Uterus (tissue), 2 donors: ENCODE measurements around the gene NEDD4L.

Experiments used
- POLR2A ChIP-seq, 2 donors: fragments of 450-650 bp; IDR thresholded peaks; one replicate each; pipeline ENCODE4 v1.6.1; 2016; ENCODE audit warnings: antibody characterized with exemption in 2 of 2, mild to moderate bottlenecking in 1 of 2, moderate library complexity in 1 of 2
- TF ChIP-seq, protein P1 (sequence below), 4 experiments: fragments of 200-600 bp in 2 of 4; fragments of 450-650 bp in 2 of 4; sonication (generic) in 2 of 4; IDR thresholded peaks; one replicate each; pipeline ENCODE4 v1.5.1; 2016 to 2019; ENCODE audit warnings: antibody characterized with exemption in 4 of 4, mild to moderate bottlenecking in 2 of 4, moderate library complexity in 1 of 4

GRCh38 chr18:58005885-58006523 lies 38.0 kb upstream of the NEDD4L start:
- TF ChIP-seq, protein P1, sequence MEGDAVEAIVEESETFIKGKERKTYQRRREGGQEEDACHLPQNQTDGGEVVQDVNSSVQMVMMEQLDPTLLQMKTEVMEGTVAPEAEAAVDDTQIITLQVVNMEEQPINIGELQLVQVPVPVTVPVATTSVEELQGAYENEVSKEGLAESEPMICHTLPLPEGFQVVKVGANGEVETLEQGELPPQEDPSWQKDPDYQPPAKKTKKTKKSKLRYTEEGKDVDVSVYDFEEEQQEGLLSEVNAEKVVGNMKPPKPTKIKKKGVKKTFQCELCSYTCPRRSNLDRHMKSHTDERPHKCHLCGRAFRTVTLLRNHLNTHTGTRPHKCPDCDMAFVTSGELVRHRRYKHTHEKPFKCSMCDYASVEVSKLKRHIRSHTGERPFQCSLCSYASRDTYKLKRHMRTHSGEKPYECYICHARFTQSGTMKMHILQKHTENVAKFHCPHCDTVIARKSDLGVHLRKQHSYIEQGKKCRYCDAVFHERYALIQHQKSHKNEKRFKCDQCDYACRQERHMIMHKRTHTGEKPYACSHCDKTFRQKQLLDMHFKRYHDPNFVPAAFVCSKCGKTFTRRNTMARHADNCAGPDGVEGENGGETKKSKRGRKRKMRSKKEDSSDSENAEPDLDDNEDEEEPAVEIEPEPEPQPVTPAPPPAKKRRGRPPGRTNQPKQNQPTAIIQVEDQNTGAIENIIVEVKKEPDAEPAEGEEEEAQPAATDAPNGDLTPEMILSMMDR (IDR thresholded peaks at IDR 0.05): no peak
- no peak for TF ChIP-seq POLR2A (IDR thresholded peaks at IDR 0.05)
